HuH-7.5 (cell line): ENCODE data around the gene PCSK6.
"Not testable (repeated sequence)": the region's sequence is repeated elsewhere in the genome, so short reads cannot be mapped to it uniquely, and the experiment has no call there.

Experiments used
- DNase-seq: peaks from one replicate; pipeline ENCODE4 v3.0.0; 2011; ENCODE audit warnings: low spot score

PCSK6 gene

GRCh38 chr15:101482526-101483371 is 6.8 kb downstream of the PCSK6 start:
- no peak for DNase-seq

GRCh38 chr15:101481917-101482525 is 7.5 kb downstream of the PCSK6 start:
- no peak for DNase-seq

GRCh38 chr15:101481381-101481705 is 8.2 kb downstream of the PCSK6 start:
- no peak for DNase-seq

GRCh38 chr15:101480613-101481380 is 8.7 kb downstream of the PCSK6 start:
- DNase-seq, result no peak

- DNase-seq, result no peak
Measured at GRCh38 chr15:101479851-101480612, 9.5 kb downstream of the PCSK6 start.

GRCh38 chr15:101479342-101479845 is 10.1 kb downstream of the PCSK6 start:
- no peak for DNase-seq

- no peak for DNase-seq
Measured at GRCh38 chr15:101478701-101479341, 10.7 kb downstream of the PCSK6 start.

GRCh38 chr15:101477851-101478362 is 11.6 kb downstream of the PCSK6 start:
- no peak for DNase-seq

GRCh38 chr15:101476756-101477155 is 12.8 kb downstream of the PCSK6 start:
- no peak for DNase-seq

- no peak for DNase-seq
Measured at GRCh38 chr15:101474983-101475382, 14.5 kb downstream of the PCSK6 start.

GRCh38 chr15:101474233-101474632 is 15.3 kb downstream of the PCSK6 start:
- DNase-seq, result no peak

GRCh38 chr15:101472033-101472432 is 17.5 kb downstream of the PCSK6 start:
- no peak for DNase-seq

- DNase-seq, result no peak
Measured at GRCh38 chr15:101470548-101471239, 18.8 kb downstream of the PCSK6 start.

- DNase-seq, result no peak
Measured at GRCh38 chr15:101469520-101470288, 19.8 kb downstream of the PCSK6 start.

- DNase-seq, result no peak
Measured at GRCh38 chr15:101466188-101466587, 23.3 kb downstream of the PCSK6 start.

GRCh38 chr15:101464999-101465669 is 24.4 kb downstream of the PCSK6 start:
- DNase-seq, result no peak

GRCh38 chr15:101464256-101464998 is 25.1 kb downstream of the PCSK6 start:
- DNase-seq, result no peak

- DNase-seq, result not testable (repeated sequence)
Measured at GRCh38 chr15:101463696-101464095, 25.8 kb downstream of the PCSK6 start.

GRCh38 chr15:101463270-101463669 is 26.2 kb downstream of the PCSK6 start:
- DNase-seq, result no peak
